SU-DHL-6 (cell line): ENCODE data around the gene TBC1D1.

ENCODE experiments used
- H2AFZ ChIP-seq: fragments of 200-600 bp; sonication (generic); 2 replicates; pipeline ENCODE4 v1.6.1; 2014; ENCODE audit warnings: low read depth, mild to moderate bottlenecking, moderate library complexity, mixed read lengths, antibody characterized with exemption, low read length; ENCODE audit not compliant: severe bottlenecking
- H3F3A ChIP-seq: fragments of 200-600 bp; shearing (Covaris generic); 2 replicates; pipeline ENCODE4 v1.6.0; 2016; ENCODE audit warnings: antibody characterized with exemption, mild to moderate bottlenecking; ENCODE audit not compliant: insufficient read depth
- H3K27ac ChIP-seq: fragments of 200-600 bp; sonication (generic); 2 replicates; pipeline ENCODE4 v1.5.1; 2016; ENCODE audit warnings: low read depth, mild to moderate bottlenecking, low read length, moderate library complexity, mixed read lengths
- H3K27me3 ChIP-seq: fragments of 200-600 bp; sonication (generic), shearing (Covaris generic); 2 replicates; pipeline ENCODE4 v1.6.0; 2014; ENCODE audit warnings: mild to moderate bottlenecking, low read length
- H3K36me3 ChIP-seq: fragments of 200-600 bp; sonication (generic); 2 replicates; pipeline ENCODE4 v1.6.1; 2014; ENCODE audit warnings: mild to moderate bottlenecking, low read length, mixed read lengths
- H3K4me2 ChIP-seq: fragments of 300-600, 200-600 bp; shearing (Covaris generic), sonication (generic); 2 replicates; pipeline ENCODE4 v1.6.0; 2014; ENCODE audit warnings: low read length, low read depth, mild to moderate bottlenecking; ENCODE audit not compliant: poor library complexity, severe bottlenecking
- H3K4me3 ChIP-seq: fragments of 200-600 bp; sonication (generic); 2 replicates; pipeline ENCODE4 v1.5.1; 2014; ENCODE audit warnings: antibody characterized with exemption, low read length, mild to moderate bottlenecking, mixed read lengths; ENCODE audit not compliant: insufficient read depth, poor library complexity, severe bottlenecking
- H3K79me2 ChIP-seq: fragments of 200-600 bp; sonication (generic); 2 replicates; pipeline ENCODE4 v1.6.1; 2014; ENCODE audit warnings: mild to moderate bottlenecking, low read length, moderate library complexity; ENCODE audit not compliant: insufficient read depth
- H3K9ac ChIP-seq: fragments of 200-600 bp; sonication (generic); 2 replicates; pipeline ENCODE4 v1.7.0; 2014; ENCODE audit warnings: mild to moderate bottlenecking, low read length
- H3K9me2 ChIP-seq: fragments of 200-600 bp; sonication (generic); replicated peaks from 2 replicates; pipeline ENCODE4 v1.6.1; 2014; ENCODE audit warnings: low read length; ENCODE audit not compliant: insufficient read depth
- H3K9me3 ChIP-seq: fragments of 200-600 bp; sonication (generic); 2 replicates; pipeline ENCODE4 v1.6.1; 2014; ENCODE audit warnings: low read length, mixed read lengths; ENCODE audit not compliant: insufficient read depth
- H4K20me1 ChIP-seq: fragments of 200-600 bp; sonication (generic); 2 replicates; pipeline ENCODE4 v1.6.1; 2014; ENCODE audit warnings: low read depth, mild to moderate bottlenecking, antibody characterized with exemption, low read length, moderate library complexity, mixed read lengths
- EZH2phosphoT487 ChIP-seq: fragments of 200-600 bp; sonication (generic), shearing (Covaris generic); conservative IDR thresholded peaks from 2 replicates; pipeline ENCODE4 v1.6.1; 2018; ENCODE audit warnings: mild to moderate bottlenecking, antibody characterized with exemption, low read length, moderate library complexity, mixed read lengths
- TF ChIP-seq, protein P1 (sequence below): fragments of 200-600 bp; sonication (generic); IDR thresholded peaks from one replicate; pipeline ENCODE4 v1.5.1; 2017; ENCODE audit warnings: antibody characterized with exemption, mild to moderate bottlenecking, low read length, moderate library complexity; ENCODE audit not compliant: insufficient read depth, poor library complexity, severe bottlenecking

The TBC1D1 gene

DNA sequence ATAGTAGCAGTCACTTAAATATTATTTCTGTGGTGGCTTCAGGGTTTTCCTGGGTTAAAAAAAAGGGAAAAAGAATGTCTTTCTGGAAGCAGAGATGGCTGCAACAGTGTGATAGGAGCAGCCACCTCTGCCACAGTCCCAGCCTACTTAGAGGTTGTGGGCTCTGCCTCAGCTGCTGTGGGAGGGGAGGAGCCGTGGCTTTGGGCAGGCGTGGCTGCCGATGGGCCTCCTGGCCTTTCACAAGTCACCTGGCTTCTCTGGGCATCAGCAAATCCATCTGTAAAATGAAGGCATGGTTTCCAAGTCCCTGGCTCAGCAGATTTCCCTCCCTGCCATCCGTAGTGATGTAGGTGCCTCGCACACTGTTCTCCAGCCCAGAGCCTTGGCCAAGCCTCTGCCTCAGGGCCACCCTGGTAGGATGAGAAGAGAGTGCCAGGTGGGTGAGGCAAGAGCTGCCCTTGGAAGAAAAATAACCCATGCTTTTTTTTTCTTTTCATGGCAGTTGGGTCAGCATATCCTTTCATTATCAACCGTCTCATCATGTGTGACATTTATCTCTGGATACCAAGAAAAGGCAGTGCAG, 135.4 kb downstream of the TBC1D1 start:
- H3K9me2 ChIP-seq, result no peaks in the 10 kb centered on the region
- H3K9me3 ChIP-seq, result no peaks in the 10 kb centered on the region
- H3F3A ChIP-seq, result no peaks in the 10 kb centered on the region
- H3K79me2 ChIP-seq, result no peaks in the 10 kb centered on the region
- H3K27me3 ChIP-seq, result no peaks in the 10 kb centered on the region
- H2AFZ ChIP-seq, result no peak overlapping the region
- H3K9ac ChIP-seq, result no peak overlapping the region
- no peaks in the 10 kb centered on the region for H3K36me3 ChIP-seq
- no peaks in the 10 kb centered on the region for H4K20me1 ChIP-seq
- H3K27ac ChIP-seq, result no peak overlapping the region
- H3K4me3 ChIP-seq, result no peak overlapping the region
- TF ChIP-seq EZH2phosphoT487, result no peak
- TF ChIP-seq, protein P1, sequence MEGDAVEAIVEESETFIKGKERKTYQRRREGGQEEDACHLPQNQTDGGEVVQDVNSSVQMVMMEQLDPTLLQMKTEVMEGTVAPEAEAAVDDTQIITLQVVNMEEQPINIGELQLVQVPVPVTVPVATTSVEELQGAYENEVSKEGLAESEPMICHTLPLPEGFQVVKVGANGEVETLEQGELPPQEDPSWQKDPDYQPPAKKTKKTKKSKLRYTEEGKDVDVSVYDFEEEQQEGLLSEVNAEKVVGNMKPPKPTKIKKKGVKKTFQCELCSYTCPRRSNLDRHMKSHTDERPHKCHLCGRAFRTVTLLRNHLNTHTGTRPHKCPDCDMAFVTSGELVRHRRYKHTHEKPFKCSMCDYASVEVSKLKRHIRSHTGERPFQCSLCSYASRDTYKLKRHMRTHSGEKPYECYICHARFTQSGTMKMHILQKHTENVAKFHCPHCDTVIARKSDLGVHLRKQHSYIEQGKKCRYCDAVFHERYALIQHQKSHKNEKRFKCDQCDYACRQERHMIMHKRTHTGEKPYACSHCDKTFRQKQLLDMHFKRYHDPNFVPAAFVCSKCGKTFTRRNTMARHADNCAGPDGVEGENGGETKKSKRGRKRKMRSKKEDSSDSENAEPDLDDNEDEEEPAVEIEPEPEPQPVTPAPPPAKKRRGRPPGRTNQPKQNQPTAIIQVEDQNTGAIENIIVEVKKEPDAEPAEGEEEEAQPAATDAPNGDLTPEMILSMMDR, result no peak
- H3K4me2 ChIP-seq, result no peak overlapping the region

DNA sequence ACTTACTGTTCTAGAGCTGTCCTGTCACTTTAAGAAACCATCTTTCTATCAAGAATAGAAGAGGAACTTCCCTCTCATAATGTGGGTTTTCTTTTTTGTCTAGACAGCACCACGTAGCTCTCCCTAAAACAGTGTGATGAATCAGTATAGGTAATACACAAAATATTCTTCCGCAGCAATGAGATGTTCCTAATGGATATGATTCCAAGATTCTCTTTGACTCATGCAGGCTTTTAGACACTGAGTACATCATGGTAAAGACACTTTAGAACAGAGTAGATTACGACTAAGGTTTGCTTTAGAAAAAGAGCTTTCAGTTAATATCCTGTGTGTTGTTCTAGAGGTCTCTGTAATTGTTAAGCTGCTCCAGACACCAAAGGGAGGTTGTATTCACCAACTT, 139.1 kb downstream of the TBC1D1 start:
- no peak overlapping the region for H2AFZ ChIP-seq
- no peaks in the 10 kb centered on the region for H3K79me2 ChIP-seq
- H3F3A ChIP-seq, result no peaks in the 10 kb centered on the region
- H3K27me3 ChIP-seq, result no peaks in the 10 kb centered on the region
- no peaks in the 10 kb centered on the region for H3K9me2 ChIP-seq
- no peaks in the 10 kb centered on the region for H3K9me3 ChIP-seq
- no peaks in the 10 kb centered on the region for H3K36me3 ChIP-seq
- TF ChIP-seq, protein P1, result no peak
- no peak for TF ChIP-seq EZH2phosphoT487
- no peak overlapping the region for H3K9ac ChIP-seq
- H3K4me2 ChIP-seq, result no peak overlapping the region
- H3K4me3 ChIP-seq, result no peak overlapping the region
- H3K27ac ChIP-seq, result no peak overlapping the region
- H4K20me1 ChIP-seq, result no peaks in the 10 kb centered on the region

DNA sequence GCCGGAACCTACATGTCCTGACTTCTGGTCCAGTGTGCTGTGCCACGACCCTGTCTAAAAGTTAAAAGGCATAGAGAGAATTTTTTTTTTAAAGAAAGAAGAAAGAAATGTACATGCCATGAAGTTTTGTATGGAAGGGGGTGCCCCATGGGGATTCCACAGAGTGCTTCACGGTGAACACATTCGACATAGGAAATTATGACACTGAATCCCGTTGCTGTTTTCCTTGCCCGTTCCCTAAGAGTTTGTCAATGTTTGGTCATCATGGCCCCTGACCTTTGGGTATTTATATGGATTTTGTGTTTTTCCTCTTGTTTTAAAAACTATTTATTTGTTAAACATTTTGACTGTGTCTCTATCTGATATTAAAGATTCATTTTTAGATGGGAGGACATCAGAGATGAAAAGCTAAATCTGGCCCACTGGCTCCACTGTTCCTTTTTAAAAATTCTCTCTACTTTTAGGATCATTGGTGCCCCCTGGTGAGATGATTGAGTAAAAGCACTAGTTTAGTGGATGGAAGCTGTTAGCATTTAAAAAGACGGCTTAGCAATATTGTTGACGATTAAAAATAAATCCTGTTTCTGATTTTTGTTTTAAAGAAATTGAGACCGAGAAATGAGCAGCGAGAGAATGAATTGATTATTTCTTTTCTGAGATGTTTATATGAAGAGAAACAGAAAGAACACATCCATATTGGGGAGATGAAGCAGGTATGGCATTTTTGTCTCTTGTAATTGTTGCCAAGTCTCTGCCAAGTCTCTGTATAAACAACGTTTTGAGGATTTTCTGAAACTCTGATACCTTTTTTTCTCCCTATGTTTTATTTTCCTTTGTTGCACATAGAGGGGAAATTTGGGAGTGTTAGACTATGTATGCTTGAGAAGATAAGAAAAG, 144.3 kb downstream of the TBC1D1 start:
- Histone ChIP-seq H3F3A (no peaks in the 10 kb centered on the region), H3K9ac (no peak overlapping the region), H3K27ac (no peak overlapping the region), H3K4me3 (no peak overlapping the region), H3K27me3 (no peaks in the 10 kb centered on the region), H4K20me1 (no peaks in the 10 kb centered on the region), H3K4me2 (no peak overlapping the region), H3K9me3 (no peaks in the 10 kb centered on the region), H3K79me2 (no peaks in the 10 kb centered on the region), H3K9me2 (no peaks in the 10 kb centered on the region), H3K36me3 (0 out of 2 replicates have a peak, but pooled peaks cover 3% of the 10 kb centered on the region), H2AFZ (no peak overlapping the region)
- TF ChIP-seq EZH2phosphoT487, result no peak
- TF ChIP-seq, protein P1, result peak; percentile 31
